Fibroblast of lung (primary cell): ENCODE measurements around the gene SHC1. TPM values are rescaled to one million over a fixed set of nuclear protein-coding genes. Genes with fewer than 3 reads are reported as not detected.

Source experiments
- DNase-seq, 2 donors: peaks; one replicate each; pipeline versions ENCODE4 v3.0.0 to v3.0.0-alpha.2; 2010; ENCODE audit warnings: low read depth in 2 of 2
- H2AFZ ChIP-seq: 2 replicates; pipeline ENCODE4 v1.5.1; 2012; ENCODE audit warnings: low read length, control low read depth, inconsistent platforms
- H3K27ac ChIP-seq: 2 replicates; pipeline ENCODE4 v1.5.1; 2011; ENCODE audit warnings: low read length, control low read depth; ENCODE audit not compliant: insufficient read depth
- H3K27me3 ChIP-seq: 2 replicates; pipeline ENCODE4 v1.5.1; 2011; ENCODE audit warnings: mild to moderate bottlenecking, low read length; ENCODE audit not compliant: control insufficient read depth, insufficient read depth
- H3K36me3 ChIP-seq: 2 replicates; pipeline ENCODE4 v1.5.1; 2011; ENCODE audit warnings: low read length; ENCODE audit not compliant: control insufficient read depth, insufficient read depth
- H3K4me1 ChIP-seq: 2 replicates; pipeline ENCODE4 v1.5.1; 2011; ENCODE audit warnings: low read length; ENCODE audit not compliant: control insufficient read depth, insufficient read depth; ENCODE audit errors: extremely low read depth
- H3K4me2 ChIP-seq: 2 replicates; pipeline ENCODE4 v1.5.1; 2011; ENCODE audit warnings: low read length, control low read depth; ENCODE audit not compliant: insufficient read depth; ENCODE audit errors: extremely low read depth
- H3K4me3 ChIP-seq, 4 experiments: fragments of 200-600 bp in 1 of 4; sonication (generic) in 1 of 4; replicated peaks in 1 of 4; 2 replicates each; pipeline ENCODE4 v1.5.1; 2011 to 2016; ENCODE audit warnings: low read length in 4 of 4, low read depth in 3 of 4, mild to moderate bottlenecking in 3 of 4, control low read depth in 2 of 4, inconsistent platforms in 1 of 4, mixed read lengths in 1 of 4; ENCODE audit not compliant: insufficient read depth in 1 of 4; ENCODE audit errors: control extremely low read depth in 1 of 4
- H3K79me2 ChIP-seq: 2 replicates; pipeline ENCODE4 v1.5.1; 2012; ENCODE audit warnings: mild to moderate bottlenecking, low read length, inconsistent platforms; ENCODE audit not compliant: control insufficient read depth, insufficient read depth
- H3K9ac ChIP-seq: 2 replicates; pipeline ENCODE4 v1.5.1; 2011; ENCODE audit warnings: mild to moderate bottlenecking, low read length, control low read depth; ENCODE audit not compliant: insufficient read depth
- H3K9me3 ChIP-seq: 2 replicates; pipeline ENCODE4 v1.5.1; 2012; ENCODE audit warnings: low read depth, low read length; ENCODE audit not compliant: control insufficient read depth, insufficient read depth
- H4K20me1 ChIP-seq: 2 replicates; pipeline ENCODE4 v1.5.1; 2011; ENCODE audit warnings: low read length; ENCODE audit not compliant: control insufficient read depth, insufficient read depth; ENCODE audit errors: extremely low read depth
- EZH2 ChIP-seq: IDR thresholded peaks from 2 replicates; pipeline ENCODE4 v1.5.1; 2012; ENCODE audit warnings: low read length, control low read depth, mild to moderate bottlenecking; ENCODE audit errors: missing control alignments
- polyA plus RNA-seq, 2 donors: library from polyadenylated mRNA; depleted of rRNA in 1 of 2; stranded (reverse) in 1 of 2; unstranded in 1 of 2; fragments of >200 nt; gene quantifications; 2 replicates each; pipeline ENCODE4 v1.2.1, GENCODE V29; 2011 to 2012; ENCODE audit warnings: missing spikeins in 1 of 2
- total RNA-seq: library from RNA; depleted of rRNA; stranded (reverse); fragments of >200 nt; gene quantifications from 2 replicates; pipeline ENCODE4 v1.2.1, GENCODE V29; 2014
- TF ChIP-seq, protein P1 (sequence below), 2 donors: IDR thresholded peaks in 1 of 2; conservative IDR thresholded peaks in 1 of 2; 1 replicate in 1 of 2; 2 replicates in 1 of 2; pipeline ENCODE4 v1.5.1; 2011 to 2012; ENCODE audit warnings: low read length in 2 of 2, control low read depth in 1 of 2, inconsistent platforms in 1 of 2, low read depth in 1 of 2, mild to moderate bottlenecking in 1 of 2

The SHC1 gene
- total and polyA plus RNA-seq, 2 donors (not counting 1 experiment from before 2014, with no cell fraction given) = 245 to 277 TPM

DNA sequence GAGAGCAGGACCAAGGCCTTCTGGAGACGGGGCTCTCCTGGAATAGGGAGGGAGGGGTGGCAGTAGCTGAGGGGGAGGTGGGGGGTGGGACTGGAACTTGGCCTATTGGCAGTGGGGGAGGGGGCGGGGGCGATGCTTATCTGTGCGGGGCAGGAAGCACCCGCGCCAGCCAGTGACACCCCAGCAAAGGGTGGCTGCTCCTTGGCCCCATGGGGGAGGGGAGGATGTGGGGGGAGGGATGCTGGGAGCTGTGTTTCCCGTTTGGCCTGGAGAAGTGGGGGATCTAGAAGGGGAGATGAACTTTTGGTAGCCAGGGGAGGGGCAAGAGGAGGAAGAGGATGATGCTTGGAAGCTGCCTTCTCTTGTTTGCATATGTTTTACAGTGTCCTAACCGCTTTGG is 43.1 kb upstream of the SHC1 start:
- no peak overlapping the region for H2AFZ ChIP-seq
- no peak overlapping the region for H3K9ac ChIP-seq
- no peak overlapping the region for H3K27ac ChIP-seq
- peaks cover 11% of the 10 kb centered on the region for H3K4me1 ChIP-seq
- H3K27me3 ChIP-seq = no peaks in the 10 kb centered on the region
- no peak for DNase-seq
- no peak overlapping the region for H3K4me2 ChIP-seq
- H3K79me2 ChIP-seq = no peaks in the 10 kb centered on the region
- no peaks in the 10 kb centered on the region for H3K9me3 ChIP-seq
- no peaks in the 10 kb centered on the region for H4K20me1 ChIP-seq
- peaks cover 7% of the 10 kb centered on the region for H3K36me3 ChIP-seq
- TF ChIP-seq EZH2 = no peak
- TF ChIP-seq, protein P1, sequence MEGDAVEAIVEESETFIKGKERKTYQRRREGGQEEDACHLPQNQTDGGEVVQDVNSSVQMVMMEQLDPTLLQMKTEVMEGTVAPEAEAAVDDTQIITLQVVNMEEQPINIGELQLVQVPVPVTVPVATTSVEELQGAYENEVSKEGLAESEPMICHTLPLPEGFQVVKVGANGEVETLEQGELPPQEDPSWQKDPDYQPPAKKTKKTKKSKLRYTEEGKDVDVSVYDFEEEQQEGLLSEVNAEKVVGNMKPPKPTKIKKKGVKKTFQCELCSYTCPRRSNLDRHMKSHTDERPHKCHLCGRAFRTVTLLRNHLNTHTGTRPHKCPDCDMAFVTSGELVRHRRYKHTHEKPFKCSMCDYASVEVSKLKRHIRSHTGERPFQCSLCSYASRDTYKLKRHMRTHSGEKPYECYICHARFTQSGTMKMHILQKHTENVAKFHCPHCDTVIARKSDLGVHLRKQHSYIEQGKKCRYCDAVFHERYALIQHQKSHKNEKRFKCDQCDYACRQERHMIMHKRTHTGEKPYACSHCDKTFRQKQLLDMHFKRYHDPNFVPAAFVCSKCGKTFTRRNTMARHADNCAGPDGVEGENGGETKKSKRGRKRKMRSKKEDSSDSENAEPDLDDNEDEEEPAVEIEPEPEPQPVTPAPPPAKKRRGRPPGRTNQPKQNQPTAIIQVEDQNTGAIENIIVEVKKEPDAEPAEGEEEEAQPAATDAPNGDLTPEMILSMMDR (conservative IDR thresholded peaks at IDR 0.05 in 1 of 2, IDR thresholded peaks at IDR 0.05 in 1 of 2; ENCODE audit: low read depth in 1 of 2, low read length in 2 of 2) = no peak
- no peak overlapping the region for H3K4me3 ChIP-seq

DNA sequence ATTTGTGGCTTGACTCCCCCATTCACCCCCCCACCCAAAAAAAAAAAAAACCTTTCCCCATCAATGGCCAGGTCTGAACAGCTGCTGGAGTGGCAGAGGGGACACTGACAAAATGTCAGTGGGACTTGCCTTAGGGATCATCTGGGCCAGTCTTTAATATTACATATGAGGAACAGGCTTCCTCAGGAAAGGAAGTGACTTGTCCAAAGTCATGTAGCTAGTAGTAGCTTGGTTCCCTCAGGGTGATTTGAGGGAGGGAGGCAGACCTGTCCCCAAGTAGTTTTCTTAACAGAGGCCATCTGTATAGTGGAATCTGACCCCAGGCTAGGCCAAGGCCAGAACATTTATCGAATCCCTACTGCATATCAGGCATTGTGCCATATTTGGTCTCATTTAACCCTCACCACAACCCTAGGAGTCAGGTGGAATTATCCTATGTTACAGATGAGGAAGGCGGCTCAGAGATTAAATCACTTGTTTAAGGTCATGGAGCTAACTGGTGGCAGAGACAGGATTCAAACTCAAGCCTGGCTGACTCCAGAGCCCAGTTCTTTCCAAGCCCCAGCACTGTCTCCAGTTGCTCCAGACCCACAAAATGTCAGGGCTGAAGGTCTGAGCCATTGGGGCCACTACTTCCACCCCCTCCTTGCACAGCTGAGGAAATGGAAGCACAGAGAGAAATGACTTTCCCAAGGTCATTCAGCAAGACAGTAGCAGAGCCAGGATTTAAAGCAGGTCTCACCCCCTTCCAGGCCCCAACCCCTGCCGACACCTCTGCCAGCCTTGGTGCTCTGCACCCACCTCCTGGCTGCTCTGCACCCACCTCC is 42.4 kb upstream of the SHC1 start:
- no peak overlapping the region for H3K4me2 ChIP-seq
- no peak overlapping the region for H3K4me3 ChIP-seq
- TF ChIP-seq EZH2 = no peak
- TF ChIP-seq, protein P1 (conservative IDR thresholded peaks at IDR 0.05 in 1 of 2, IDR thresholded peaks at IDR 0.05 in 1 of 2; ENCODE audit: low read depth in 1 of 2, low read length in 2 of 2) = no peak
- no peaks in the 10 kb centered on the region for H3K27me3 ChIP-seq
- H2AFZ ChIP-seq = no peak overlapping the region
- H3K79me2 ChIP-seq = no peaks in the 10 kb centered on the region
- no peak for DNase-seq
- H4K20me1 ChIP-seq = no peaks in the 10 kb centered on the region
- no peak overlapping the region for H3K27ac ChIP-seq
- H3K9me3 ChIP-seq = no peaks in the 10 kb centered on the region
- peaks cover 7% of the 10 kb centered on the region for H3K4me1 ChIP-seq
- H3K9ac ChIP-seq = no peak overlapping the region
- peaks cover 7% of the 10 kb centered on the region for H3K36me3 ChIP-seq

DNA sequence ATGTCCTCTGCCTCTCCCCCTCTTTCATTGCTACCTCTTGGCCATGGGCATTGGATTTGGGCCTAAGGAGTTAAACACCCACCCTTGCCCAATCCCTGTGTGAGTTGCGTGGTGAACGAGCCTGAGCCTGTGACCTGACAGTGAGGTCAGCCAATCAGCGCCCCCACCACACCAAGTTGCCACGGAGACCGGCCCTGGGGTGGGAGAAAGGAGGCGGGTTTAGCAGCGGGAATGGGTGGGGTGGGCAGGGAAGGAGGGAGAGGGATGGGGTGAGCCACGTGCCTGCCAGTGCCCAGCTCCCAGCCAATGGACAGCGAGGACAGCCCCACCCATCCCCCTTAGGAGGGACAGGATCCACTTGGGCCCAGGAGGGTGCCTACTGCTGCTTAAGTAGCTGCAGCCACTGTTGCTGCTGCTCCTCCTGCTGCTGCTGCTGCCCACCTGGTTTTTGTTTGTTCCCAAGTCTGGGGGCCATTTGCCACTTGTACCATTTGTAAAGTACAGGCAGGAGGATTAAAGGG is 41.5 kb upstream of the SHC1 start:
- Histone ChIP-seq H3K4me3 (no peak overlapping the region), H3K9ac (no peak overlapping the region), H3K36me3 (peaks cover 7% of the 10 kb centered on the region), H3K4me1 (peaks cover 2% of the 10 kb centered on the region), H3K27ac (no peak overlapping the region), H3K4me2 (no peak overlapping the region), H4K20me1 (no peaks in the 10 kb centered on the region), H2AFZ (no peak overlapping the region), H3K9me3 (no peaks in the 10 kb centered on the region), H3K27me3 (no peaks in the 10 kb centered on the region), H3K79me2 (peaks cover under 1% of the 10 kb centered on the region)
- TF ChIP-seq, protein P1 (conservative IDR thresholded peaks at IDR 0.05 in 1 of 2, IDR thresholded peaks at IDR 0.05 in 1 of 2; ENCODE audit: low read depth in 1 of 2, low read length in 2 of 2) = no peak
- no peak for TF ChIP-seq EZH2
- DNase-seq = peak; percentile 28 to 88
